Body of pancreas (tissue), 4 donors: ENCODE results near the gene TMEM115.

Source experiments
- CTCF ChIP-seq, 7 experiments: fragments of 450-650 bp in 4 of 7; fragments of 200-600 bp in 3 of 7; sonication (generic) in 3 of 7; IDR thresholded peaks; one replicate each; pipeline ENCODE4 v1.5.1; 2016 to 2019; ENCODE audit warnings: antibody characterized with exemption in 7 of 7
- POLR2A ChIP-seq, 3 donors: fragments of 450-650 bp; IDR thresholded peaks; one replicate each; pipeline ENCODE4 v1.6.1; 2016; ENCODE audit warnings: antibody characterized with exemption in 3 of 3, mild to moderate bottlenecking in 2 of 3

- TF ChIP-seq CTCF (IDR thresholded peaks at IDR 0.05) (peak in 6 of 7 experiments; percentile 26 to 61 (median 54)), POLR2A (IDR thresholded peaks at IDR 0.05) (no peak)
Observed at GRCh38 chr3:50388016-50388719, 28.8 kb upstream of the TMEM115 start.
